ENCODE data around the gene CLEC2D. TPM values are rescaled to one million over a fixed set of nuclear protein-coding genes. Genes with fewer than 3 reads are reported as not detected.

CLEC2D gene
- total RNA-seq, 2 donors from 2014 or later, result 95.2 to 122 TPM

- peak overlapping the region; percentile 96 to 97 for H3K27ac Mint-ChIP-seq
- DNase-seq (ENCODE audit: low spot score) (no peak), ATAC-seq (no peak)
- H3K36me3 Mint-ChIP-seq, result peaks cover 46% of the 10 kb centered on the region
- H3K4me1 Mint-ChIP-seq (ENCODE audit: low read depth in 2 of 2), result peaks cover 59 to 82% of the 10 kb centered on the region in 2 donors
- H3K4me3 Mint-ChIP-seq, result peak overlapping the region; percentile 100
- no peaks in the 10 kb centered on the region for H3K27me3 Mint-ChIP-seq
- peaks cover 4% of the 10 kb centered on the region for H3K9me3 Mint-ChIP-seq
Observed at GRCh38 chr12:9646794-9647781, 22.4 kb upstream of the CLEC2D start.

GRCh38 chr12:9647825-9648700 is 21.4 kb upstream of the CLEC2D start:
- H3K27me3 Mint-ChIP-seq, result no peaks in the 10 kb centered on the region
- H3K4me3 Mint-ChIP-seq, result peak overlapping the region; percentile 100
- peaks cover 57 to 82% of the 10 kb centered on the region in 2 donors for H3K4me1 Mint-ChIP-seq (ENCODE audit: low read depth in 2 of 2)
- peak overlapping the region; percentile 96 to 97 for H3K27ac Mint-ChIP-seq
- ATAC-seq (peak; percentile 89 to 91), DNase-seq (ENCODE audit: low spot score) (peak; percentile 98)
- H3K9me3 Mint-ChIP-seq, result no peaks in the 10 kb centered on the region
- H3K36me3 Mint-ChIP-seq, result peaks cover 48% of the 10 kb centered on the region

GRCh38 chr12:9648701-9649531 is 20.6 kb upstream of the CLEC2D start:
- peaks cover 57% of the 10 kb centered on the region for H3K36me3 Mint-ChIP-seq
- H3K9me3 Mint-ChIP-seq, result peaks cover 1% of the 10 kb centered on the region
- ATAC-seq, result no peak
- H3K27ac Mint-ChIP-seq, result peak overlapping the region; percentile 96 to 97
- H3K4me1 Mint-ChIP-seq (ENCODE audit: low read depth in 2 of 2), result peaks cover 58 to 82% of the 10 kb centered on the region in 2 donors
- H3K27me3 Mint-ChIP-seq, result no peaks in the 10 kb centered on the region
- DNase-seq (ENCODE audit: low spot score), result no peak
- peak overlapping the region; percentile 100 for H3K4me3 Mint-ChIP-seq

- DNase-seq (ENCODE audit: low spot score) (no peak), ATAC-seq (no peak)
- Mint-ChIP-seq H3K9me3 (peaks cover 4% of the 10 kb centered on the region), H3K4me3 (peak overlapping the region; percentile 100), H3K36me3 (peaks cover 61% of the 10 kb centered on the region), H3K27me3 (no peaks in the 10 kb centered on the region), H3K27ac (peak overlapping the region; percentile 96 to 97), H3K4me1 (ENCODE audit: low read depth in 2 of 2) (peaks cover 58 to 79% of the 10 kb centered on the region in 2 donors)
Observed at GRCh38 chr12:9649532-9649940, 20.0 kb upstream of the CLEC2D start.

- H3K4me1 Mint-ChIP-seq (ENCODE audit: low read depth in 2 of 2), result peaks cover 59 to 79% of the 10 kb centered on the region in 2 donors
- peaks cover 62% of the 10 kb centered on the region for H3K36me3 Mint-ChIP-seq
- H3K9me3 Mint-ChIP-seq, result peaks cover 4% of the 10 kb centered on the region
- no peak for DNase-seq (ENCODE audit: low spot score)
- peak overlapping the region; percentile 96 to 97 for H3K27ac Mint-ChIP-seq
- H3K4me3 Mint-ChIP-seq, result peak overlapping the region; percentile 100
- ATAC-seq, result no peak
- no peaks in the 10 kb centered on the region for H3K27me3 Mint-ChIP-seq
Observed at GRCh38 chr12:9650151-9650576, 19.3 kb upstream of the CLEC2D start.

- H3K9me3 Mint-ChIP-seq, result peaks cover 4% of the 10 kb centered on the region
- ATAC-seq (peak in 1 of 2 donors; percentile 24), DNase-seq (ENCODE audit: low spot score) (peak; percentile 78)
- peak overlapping the region; percentile 96 to 97 for H3K27ac Mint-ChIP-seq
- H3K36me3 Mint-ChIP-seq, result peaks cover 67% of the 10 kb centered on the region
- H3K4me3 Mint-ChIP-seq, result peak overlapping the region; percentile 100
- H3K4me1 Mint-ChIP-seq (ENCODE audit: low read depth in 2 of 2), result peaks cover 66 to 84% of the 10 kb centered on the region in 2 donors
- H3K27me3 Mint-ChIP-seq, result no peaks in the 10 kb centered on the region
Observed at GRCh38 chr12:9651265-9651729, 18.2 kb upstream of the CLEC2D start.

GRCh38 chr12:9660046-9660445 is 9.5 kb upstream of the CLEC2D start:
- H3K9me3 Mint-ChIP-seq, result no peaks in the 10 kb centered on the region
- peak overlapping the region; percentile 24 to 85 for H3K27ac Mint-ChIP-seq

GRCh38 chr12:9661720-9662119 is 7.8 kb upstream of the CLEC2D start:
- no peaks in the 10 kb centered on the region for H3K9me3 Mint-ChIP-seq
- H3K4me1 Mint-ChIP-seq (ENCODE audit: low read depth in 2 of 2), result peaks cover 51 to 56% of the 10 kb centered on the region in 2 donors
- no peak overlapping the region for H3K4me3 Mint-ChIP-seq
- peak overlapping the region; percentile 64 to 85 for H3K27ac Mint-ChIP-seq
- H3K27me3 Mint-ChIP-seq, result no peaks in the 10 kb centered on the region
- no peak for ATAC-seq
- H3K36me3 Mint-ChIP-seq, result peaks cover 56% of the 10 kb centered on the region
- no peak for DNase-seq (ENCODE audit: low spot score)

More at GRCh38 chr12:9660046-9660445, 9.5 kb upstream of the CLEC2D start:
- Mint-ChIP-seq H3K36me3 (peaks cover 72% of the 10 kb centered on the region), H3K27me3 (no peaks in the 10 kb centered on the region), H3K4me3 (no peak overlapping the region), H3K4me1 (ENCODE audit: low read depth in 2 of 2) (peaks cover 65 to 73% of the 10 kb centered on the region in 2 donors)
- DNase-seq (ENCODE audit: low spot score), result no peak
- ATAC-seq, result no peak

GRCh38 chr12:9662488-9662887 is 7.0 kb upstream of the CLEC2D start:
- Mint-ChIP-seq H3K36me3 (peaks cover 57% of the 10 kb centered on the region), H3K9me3 (no peaks in the 10 kb centered on the region), H3K4me1 (ENCODE audit: low read depth in 2 of 2) (peaks cover 57 to 58% of the 10 kb centered on the region in 2 donors), H3K4me3 (no peak overlapping the region), H3K27ac (peak overlapping the region; percentile 64 to 85), H3K27me3 (no peaks in the 10 kb centered on the region)
- ATAC-seq (no peak), DNase-seq (ENCODE audit: low spot score) (no peak)

GRCh38 chr12:9667403-9668160 is 1.9 kb upstream of the CLEC2D start:
- peak in 1 of 2 donors; percentile 29 for ATAC-seq
- Mint-ChIP-seq H3K27me3 (no peaks in the 10 kb centered on the region), H3K4me1 (ENCODE audit: low read depth in 2 of 2) (peaks cover 59% of the 10 kb centered on the region in 2 donors), H3K4me3 (peak overlapping the region; percentile 84), H3K27ac (peak overlapping the region; percentile 88 to 92), H3K9me3 (no peaks in the 10 kb centered on the region), H3K36me3 (peaks cover 45% of the 10 kb centered on the region)
- DNase-seq (ENCODE audit: low spot score), result no peak

GRCh38 chr12:9668161-9669018 is 1.1 kb upstream of the CLEC2D start:
- Mint-ChIP-seq H3K9me3 (no peaks in the 10 kb centered on the region), H3K36me3 (peaks cover 47% of the 10 kb centered on the region), H3K27ac (peak overlapping the region; percentile 88 to 92), H3K27me3 (no peaks in the 10 kb centered on the region), H3K4me1 (ENCODE audit: low read depth in 2 of 2) (peaks cover 59 to 61% of the 10 kb centered on the region in 2 donors), H3K4me3 (peak overlapping the region; percentile 84)
- ATAC-seq (no peak), DNase-seq (ENCODE audit: low spot score) (no peak)
